ENCODE measurements around the gene CLOCK.
"Not testable (repeated sequence)": the region's sequence is repeated elsewhere in the genome, so short reads cannot be mapped to it uniquely, and the experiment has no call there.

CLOCK gene

DNA sequence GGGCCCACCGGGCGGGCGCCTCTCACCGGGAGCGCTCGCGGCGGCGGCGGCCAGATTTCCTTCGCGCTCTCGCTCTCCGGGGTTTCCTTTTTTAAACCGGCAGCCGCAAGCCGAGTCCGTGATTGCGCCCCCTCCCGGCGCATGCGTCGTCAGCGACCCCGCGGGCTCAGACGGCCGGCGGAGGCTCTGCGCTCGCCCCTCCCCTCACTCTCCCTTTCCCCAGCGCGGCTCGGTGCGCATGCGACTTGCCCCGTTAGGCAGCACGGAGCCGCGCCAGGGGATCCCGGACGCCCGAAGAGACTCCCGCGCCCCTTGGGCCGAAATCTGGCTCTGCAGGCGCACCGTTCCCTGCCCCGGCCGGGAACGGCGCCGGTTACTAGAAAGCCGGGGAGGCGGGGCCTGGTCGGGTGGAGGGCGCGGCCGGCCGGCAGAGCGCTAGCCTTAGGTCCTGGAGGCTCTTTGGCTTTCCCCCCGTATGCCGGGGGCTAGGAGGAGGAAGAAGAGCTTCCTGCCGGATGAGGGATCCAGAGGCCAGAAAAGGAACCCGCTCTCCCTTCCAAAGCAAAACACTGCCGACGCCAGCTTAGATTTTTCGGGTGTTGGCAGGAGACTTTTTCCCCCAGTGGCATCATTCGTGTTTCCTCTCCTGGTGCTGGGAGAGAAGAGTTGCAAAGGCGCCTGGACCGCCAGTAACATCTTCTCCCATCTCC, at the start of gene CLOCK:
TSS of gene CLOCK (minus strand) at position 154 of the 710 bp plus-strand sequence. CDS start 64,124 bp downstream, outside the sequence.
- peak; percentile 20 to 95 (median 83) for DNase-seq

GRCh38 chr4:55592014-55592413, 45.3 kb upstream of the CLOCK start, which contains the start of gene PDCL2:
TSS of gene PDCL2 (minus strand) at chr4:55592245. CDS start at chr4:55592109, 136 bp downstream.
- DNase-seq, result no peak

DNA sequence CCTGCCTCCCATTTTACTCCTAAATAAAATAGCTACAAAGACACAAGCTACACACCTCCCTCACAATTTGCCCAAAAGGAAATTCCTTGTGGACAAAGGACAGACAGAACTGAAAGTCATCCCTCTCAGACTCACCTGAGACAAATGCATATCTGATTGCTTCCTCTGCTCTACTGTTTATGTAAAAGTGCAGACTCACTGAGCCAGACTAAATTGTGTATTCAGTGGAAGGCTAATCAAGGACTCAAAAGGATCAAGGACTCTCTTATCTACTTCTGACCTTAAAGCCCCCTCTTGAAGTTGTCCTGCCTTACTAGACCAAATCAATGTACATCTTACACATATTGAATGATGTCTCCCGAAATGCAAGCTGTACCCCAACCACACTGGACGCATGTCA, 41.5 kb upstream of the CLOCK start:
- no peak for DNase-seq

GRCh38 chr4:55582773-55583172, 36.1 kb upstream of the CLOCK start:
- DNase-seq, result not testable (repeated sequence)

DNA sequence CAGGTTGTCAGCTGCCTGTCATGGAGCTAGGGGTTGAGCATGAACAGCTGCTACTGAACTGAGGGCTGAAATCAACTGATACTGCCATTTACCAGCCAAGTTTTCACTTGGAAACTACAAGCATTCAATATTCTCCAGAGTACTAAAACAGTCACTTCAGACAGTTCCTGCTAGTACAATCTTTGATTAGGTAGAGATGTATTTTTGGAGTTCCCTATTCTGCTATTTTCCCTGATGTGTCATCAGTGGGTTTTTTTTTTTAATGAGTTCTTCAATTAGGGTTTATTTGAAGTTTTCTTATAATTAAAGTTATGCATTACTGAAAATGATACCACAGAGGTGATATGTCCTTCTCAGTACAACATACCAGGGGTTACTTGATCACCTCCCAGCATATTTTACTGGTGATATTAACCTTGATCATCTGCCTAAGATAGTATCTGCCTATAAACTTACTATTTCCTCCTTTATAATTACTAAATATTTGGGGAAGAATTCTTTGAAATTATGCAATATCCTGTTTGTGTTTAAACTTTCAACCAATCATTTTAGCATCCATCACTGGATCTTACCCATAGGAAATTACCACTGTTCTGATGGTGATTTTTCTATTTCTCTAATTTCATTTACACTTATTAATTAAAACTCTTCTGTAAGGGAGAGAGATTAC, 31.8 kb upstream of the CLOCK start:
- no peak for DNase-seq

DNA sequence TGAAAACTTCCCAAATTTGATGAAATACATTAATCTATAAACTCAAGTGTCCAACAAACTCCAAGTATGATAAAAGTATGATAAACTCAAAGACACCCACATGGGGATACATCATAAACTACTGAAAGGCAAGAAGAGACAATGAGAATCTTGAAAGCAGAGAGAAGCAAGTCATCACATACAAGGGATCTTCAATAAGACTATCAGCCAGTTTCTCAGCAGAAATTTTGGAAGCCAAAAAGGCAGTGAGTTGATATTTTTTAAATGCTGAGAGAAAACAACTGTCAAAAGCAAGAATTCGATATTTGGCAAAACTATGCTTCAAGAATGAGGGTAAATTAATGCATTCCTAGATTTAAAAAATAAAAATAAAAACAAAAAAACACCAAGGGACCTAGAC, 28.8 kb upstream of the CLOCK start:
- DNase-seq, result no peak

GRCh38 chr4:55574252-55574651, 27.5 kb upstream of the CLOCK start:
- DNase-seq, result no peak

- no peak for DNase-seq
Observed at GRCh38 chr4:55571806-55572205, 25.1 kb upstream of the CLOCK start.

- no peak for DNase-seq
Observed at GRCh38 chr4:55568905-55569504, 22.3 kb upstream of the CLOCK start.

DNA sequence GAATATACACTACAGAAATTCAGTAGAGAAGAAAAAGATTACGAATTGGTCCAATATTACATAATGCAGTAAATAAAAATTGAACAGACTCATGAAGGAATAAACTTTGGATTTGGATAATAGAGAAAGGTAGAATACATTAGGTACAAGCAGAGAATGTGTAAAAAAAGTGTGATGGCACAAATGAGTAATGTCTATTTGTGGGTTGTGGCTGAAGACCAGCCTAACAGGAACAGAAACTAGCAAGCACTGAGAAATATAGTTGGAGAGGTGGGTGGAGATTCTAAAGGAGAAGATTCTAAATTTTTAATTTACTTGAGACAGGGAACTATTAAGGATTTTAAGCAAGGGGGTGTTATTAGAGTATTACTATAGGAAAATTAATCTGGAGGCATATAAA, 15.2 kb upstream of the CLOCK start:
- DNase-seq, result peak in 1 of 58 donors; percentile 2

DNA sequence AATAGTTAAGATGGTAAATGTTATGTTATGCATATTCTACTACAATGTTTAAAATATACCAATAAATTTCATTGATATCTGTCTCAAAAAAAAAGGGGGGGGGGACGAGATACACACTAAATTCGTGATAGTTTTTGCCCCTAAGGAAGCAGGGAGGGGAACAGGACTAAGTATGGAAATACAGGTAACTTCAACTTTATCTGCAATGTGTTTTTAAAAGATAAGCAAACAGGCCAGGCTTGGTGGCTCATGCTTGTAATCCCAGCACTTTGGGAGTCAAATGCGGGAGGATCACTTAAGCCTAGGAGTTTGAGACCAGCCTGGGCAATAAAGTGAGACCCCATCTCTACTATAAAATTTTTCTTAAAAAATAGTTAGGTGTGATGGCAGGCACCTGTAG, 13.4 kb upstream of the CLOCK start:
- no peak for DNase-seq

- peak in 1 of 58 donors; percentile 0 for DNase-seq
Observed at GRCh38 chr4:55554453-55555030, 7.8 kb upstream of the CLOCK start.

GRCh38 chr4:55553441-55554201, 6.9 kb upstream of the CLOCK start:
- DNase-seq, result peak in 2 of 58 donors; percentile 4 to 6

GRCh38 chr4:55551964-55552363, 5.3 kb upstream of the CLOCK start:
- DNase-seq, result not testable (repeated sequence)

- DNase-seq, result no peak
Observed at GRCh38 chr4:55549888-55550287, 3.2 kb upstream of the CLOCK start.

- DNase-seq, result no peak
Observed at GRCh38 chr4:55547918-55548317, 1.2 kb upstream of the CLOCK start.

DNA sequence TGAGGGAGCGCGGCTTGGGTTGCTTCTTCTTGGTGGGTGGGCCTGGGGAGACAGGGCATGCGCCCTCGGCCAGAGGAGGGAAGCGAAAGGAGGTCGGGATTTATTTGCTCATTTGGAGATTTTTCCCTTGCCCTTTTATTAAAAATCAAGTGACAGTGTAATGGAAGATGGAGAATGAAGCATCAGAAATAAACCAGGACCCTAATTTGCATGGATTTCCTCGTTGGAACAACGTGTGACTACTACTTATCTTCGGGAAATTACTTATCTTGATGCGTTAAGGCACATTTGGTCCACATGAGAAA, 709 bp upstream of the CLOCK start:
- DNase-seq, result peak in 2 of 58 donors; percentile 35 to 52

DNA sequence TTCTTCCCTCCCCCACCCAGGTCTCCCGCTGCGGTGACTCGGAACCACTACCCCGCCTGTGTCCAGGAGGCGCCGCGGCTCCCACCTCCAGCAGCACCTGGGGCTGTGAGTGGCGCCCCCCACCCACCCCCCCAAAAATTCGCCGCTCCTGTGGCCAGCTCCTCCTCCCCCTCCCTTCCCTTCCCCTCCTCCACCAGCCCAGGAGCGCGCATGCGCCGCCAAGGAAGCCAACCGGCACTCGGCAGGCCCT, 278 bp downstream of the CLOCK start:
- DNase-seq, result peak in 18 of 58 donors; percentile 61 to 94 (median 88)

- peak in 57 of 58 donors; percentile 42 to 91 (median 77) for DNase-seq
Observed at GRCh38 chr4:55545641-55546505, 836 bp downstream of the CLOCK start.

GRCh38 chr4:55545151-55545550, 1.6 kb downstream of the CLOCK start:
- no peak for DNase-seq

DNA sequence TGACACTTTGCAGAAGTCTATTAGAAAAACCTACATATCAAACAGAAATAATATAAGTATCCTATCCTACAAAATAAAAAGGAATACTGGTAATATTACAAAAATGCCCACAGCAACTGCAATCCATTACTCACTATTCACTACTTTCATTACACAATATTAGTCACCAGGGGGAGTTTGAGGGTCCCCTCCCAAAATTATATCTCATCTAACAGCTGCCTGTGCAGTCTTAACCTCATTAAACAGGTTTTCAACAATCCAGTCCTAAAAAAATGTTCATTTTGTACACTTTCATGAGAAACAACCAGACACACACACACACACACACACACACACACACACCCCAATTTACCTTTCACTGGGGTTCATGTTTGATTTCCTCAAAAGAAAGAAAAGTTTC, 2.9 kb downstream of the CLOCK start:
- no peak for DNase-seq

Data from anterior cingulate cortex (tissue), 58 donors.